CD4-positive, alpha-beta T cell treated with Interleukin-21 for 1 hour (primary cell): ENCODE results near the gene RFC1.
"Not testable (repeated sequence)": the region's sequence is repeated elsewhere in the genome, so short reads cannot be mapped to it uniquely, and the experiment has no call there.

Source experiments
- DNase-seq: peaks from one replicate; pipeline ENCODE4 v3.0.0-alpha.2; 2020

RFC1 gene, protein sequence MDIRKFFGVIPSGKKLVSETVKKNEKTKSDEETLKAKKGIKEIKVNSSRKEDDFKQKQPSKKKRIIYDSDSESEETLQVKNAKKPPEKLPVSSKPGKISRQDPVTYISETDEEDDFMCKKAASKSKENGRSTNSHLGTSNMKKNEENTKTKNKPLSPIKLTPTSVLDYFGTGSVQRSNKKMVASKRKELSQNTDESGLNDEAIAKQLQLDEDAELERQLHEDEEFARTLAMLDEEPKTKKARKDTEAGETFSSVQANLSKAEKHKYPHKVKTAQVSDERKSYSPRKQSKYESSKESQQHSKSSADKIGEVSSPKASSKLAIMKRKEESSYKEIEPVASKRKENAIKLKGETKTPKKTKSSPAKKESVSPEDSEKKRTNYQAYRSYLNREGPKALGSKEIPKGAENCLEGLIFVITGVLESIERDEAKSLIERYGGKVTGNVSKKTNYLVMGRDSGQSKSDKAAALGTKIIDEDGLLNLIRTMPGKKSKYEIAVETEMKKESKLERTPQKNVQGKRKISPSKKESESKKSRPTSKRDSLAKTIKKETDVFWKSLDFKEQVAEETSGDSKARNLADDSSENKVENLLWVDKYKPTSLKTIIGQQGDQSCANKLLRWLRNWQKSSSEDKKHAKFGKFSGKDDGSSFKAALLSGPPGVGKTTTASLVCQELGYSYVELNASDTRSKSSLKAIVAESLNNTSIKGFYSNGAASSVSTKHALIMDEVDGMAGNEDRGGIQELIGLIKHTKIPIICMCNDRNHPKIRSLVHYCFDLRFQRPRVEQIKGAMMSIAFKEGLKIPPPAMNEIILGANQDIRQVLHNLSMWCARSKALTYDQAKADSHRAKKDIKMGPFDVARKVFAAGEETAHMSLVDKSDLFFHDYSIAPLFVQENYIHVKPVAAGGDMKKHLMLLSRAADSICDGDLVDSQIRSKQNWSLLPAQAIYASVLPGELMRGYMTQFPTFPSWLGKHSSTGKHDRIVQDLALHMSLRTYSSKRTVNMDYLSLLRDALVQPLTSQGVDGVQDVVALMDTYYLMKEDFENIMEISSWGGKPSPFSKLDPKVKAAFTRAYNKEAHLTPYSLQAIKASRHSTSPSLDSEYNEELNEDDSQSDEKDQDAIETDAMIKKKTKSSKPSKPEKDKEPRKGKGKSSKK

GRCh38 chr4:39365830-39366771, at the start of gene RFC1:
Gene RFC1 (minus strand): TSS chr4:39366362. CDS start chr4:39366241, 121 bp downstream.
- DNase-seq: peak; percentile 91

- DNase-seq: no peak
Observed at GRCh38 chr4:39415678-39416283, 49.6 kb upstream of the RFC1 start.

GRCh38 chr4:39411561-39411960, 45.4 kb upstream of the RFC1 start:
- not testable (repeated sequence) for DNase-seq

DNA sequence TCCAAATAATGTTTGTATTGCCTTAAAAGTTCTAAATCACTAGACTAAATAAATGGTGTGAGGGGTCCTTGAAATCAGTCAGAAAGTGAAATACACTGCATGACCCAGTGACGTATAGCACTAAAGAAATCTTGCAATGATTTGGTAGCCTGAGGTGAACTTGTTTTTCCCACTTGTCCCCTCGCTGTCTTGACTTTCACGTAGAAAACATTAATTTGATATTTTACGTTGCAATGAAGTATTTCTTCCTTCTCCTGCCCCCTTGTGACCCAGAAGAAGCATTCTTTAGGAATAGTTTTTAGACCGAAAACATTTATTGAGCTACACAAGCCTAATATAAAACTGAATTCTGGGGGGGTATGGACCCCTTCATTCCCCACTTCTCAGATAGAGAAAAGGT, 44.3 kb upstream of the RFC1 start:
- peak; percentile 3 for DNase-seq

DNA sequence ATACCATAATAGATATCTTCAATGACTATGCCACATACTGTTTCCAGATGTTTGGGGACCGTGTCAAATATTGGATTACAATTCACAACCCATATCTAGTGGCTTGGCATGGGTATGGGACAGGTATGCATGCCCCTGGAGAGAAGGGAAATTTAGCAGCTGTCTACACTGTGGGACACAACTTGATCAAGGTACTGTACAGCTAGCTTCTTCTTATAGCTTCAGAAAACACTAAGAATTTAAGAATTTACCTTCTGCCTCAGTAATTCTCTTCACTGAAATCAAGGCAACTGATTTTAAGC, 41.4 kb upstream of the RFC1 start:
- DNase-seq: no peak

DNA sequence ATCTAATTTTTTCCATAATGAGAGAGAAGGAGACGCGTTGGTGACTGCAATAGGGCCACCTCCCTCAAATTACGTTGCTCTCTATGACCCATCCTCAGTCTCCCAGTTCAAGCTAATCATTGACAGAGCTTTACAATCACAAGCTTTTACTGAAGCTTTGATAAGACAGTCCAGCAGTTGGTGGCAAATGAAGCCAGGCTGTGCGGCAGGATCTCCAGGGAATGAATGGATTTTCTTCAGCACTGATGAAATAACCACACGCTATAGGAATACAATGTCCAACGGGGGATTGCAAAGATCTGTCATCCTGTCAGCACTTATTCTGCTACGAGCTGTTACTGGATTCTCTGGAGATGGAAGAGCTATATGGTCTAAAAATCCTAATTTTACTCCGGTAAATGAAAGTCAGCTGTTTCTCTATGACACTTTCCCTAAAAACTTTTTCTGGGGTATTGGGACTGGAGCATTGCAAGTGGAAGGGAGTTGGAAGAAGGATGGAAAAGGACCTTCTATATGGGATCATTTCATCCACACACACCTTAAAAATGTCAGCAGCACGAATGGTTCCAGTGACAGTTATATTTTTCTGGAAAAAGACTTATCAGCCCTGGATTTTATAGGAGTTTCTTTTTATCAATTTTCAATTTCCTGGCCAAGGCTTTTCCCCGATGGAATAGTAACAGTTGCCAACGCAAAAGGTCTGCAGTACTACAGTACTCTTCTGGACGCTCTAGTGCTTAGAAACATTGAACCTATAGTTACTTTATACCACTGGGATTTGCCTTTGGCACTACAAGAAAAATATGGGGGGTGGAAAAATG, 40.8 kb upstream of the RFC1 start, which contains the start of gene KLB:
Gene KLB, plus strand, starts transcription at position 168 of the 821 bp plus-strand sequence. Its CDS starts 20 bp downstream, at position 188.
- DNase-seq: no peak

DNA sequence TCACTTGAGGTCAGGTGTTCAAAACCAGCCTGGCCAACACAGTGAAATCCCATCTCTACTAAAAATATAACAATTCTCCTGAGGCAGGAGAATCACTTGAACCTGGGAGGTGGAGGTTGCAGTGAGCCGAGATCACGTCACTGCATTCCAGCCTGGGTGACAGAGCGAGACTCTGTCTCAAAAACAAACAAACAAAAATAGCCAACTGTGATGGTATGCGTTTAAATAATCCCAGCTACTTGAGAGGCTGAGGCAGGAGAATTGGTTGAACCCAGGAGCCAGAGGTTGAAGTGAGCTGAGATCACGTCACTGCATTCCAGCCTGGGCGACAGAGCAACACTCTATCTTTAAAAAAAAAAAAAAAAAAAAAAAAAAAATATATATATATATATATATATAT, 35.5 kb upstream of the RFC1 start:
- not testable (repeated sequence) for DNase-seq

DNA sequence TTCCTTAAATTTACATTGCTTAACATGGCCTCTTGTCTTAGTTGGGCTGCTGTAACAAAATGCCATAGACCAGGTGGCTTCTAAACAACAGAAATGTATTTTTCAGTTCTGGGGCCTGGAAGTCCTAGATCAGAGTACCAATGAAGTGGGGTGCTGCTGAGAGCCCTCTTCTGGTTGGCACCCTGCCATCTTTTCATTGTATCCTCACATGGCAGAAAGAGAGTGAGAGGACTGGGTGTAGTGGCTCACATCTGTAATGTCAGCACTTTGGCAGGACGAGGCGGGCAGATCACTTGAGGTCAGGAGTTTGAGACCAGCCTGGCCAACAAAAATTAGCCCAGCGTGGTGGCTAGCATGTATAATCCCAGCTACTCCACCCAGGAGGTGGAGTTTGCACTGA, 28.5 kb upstream of the RFC1 start:
- DNase-seq: no peak

DNA sequence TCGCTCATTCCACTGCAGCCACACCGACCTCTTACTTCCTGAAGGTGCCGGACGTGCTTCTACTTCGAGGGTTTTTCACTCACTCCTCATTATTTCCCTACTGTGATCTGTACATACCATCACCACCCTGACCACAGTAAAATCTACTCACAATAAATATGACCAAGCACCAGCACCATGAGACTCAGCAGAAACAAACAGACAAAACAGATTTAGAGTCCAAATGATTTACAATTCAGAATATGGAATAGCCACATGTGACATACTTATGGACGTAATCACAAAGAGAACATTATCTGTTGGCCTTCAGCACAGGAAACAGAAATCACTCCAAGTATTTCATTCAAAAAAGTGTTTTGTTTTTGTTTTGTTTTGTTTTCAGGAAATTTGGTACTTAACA, 24.4 kb upstream of the RFC1 start:
- DNase-seq: no peak

- DNase-seq: no peak
Observed at GRCh38 chr4:39384563-39384962, 18.4 kb upstream of the RFC1 start.

DNA sequence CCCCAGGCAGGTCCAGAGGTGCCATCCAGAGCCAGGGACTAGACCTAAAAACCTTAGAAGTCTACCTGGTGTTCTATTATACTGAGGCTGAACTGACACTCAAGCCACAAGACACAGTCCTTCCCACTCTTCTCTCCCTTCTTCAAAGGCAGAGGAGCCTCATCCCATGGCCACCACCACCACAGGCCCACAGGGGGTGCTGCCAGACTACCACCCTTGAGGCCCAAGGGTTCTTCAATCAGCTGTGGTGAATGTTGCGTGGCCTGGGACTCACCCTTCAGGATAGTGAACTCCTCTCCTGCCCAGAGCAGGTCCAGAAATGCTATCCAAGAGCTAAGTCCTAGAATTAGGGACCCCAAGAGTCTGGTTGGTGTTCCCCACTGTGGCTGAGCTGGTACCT, 17.5 kb upstream of the RFC1 start:
- DNase-seq: no peak

DNA sequence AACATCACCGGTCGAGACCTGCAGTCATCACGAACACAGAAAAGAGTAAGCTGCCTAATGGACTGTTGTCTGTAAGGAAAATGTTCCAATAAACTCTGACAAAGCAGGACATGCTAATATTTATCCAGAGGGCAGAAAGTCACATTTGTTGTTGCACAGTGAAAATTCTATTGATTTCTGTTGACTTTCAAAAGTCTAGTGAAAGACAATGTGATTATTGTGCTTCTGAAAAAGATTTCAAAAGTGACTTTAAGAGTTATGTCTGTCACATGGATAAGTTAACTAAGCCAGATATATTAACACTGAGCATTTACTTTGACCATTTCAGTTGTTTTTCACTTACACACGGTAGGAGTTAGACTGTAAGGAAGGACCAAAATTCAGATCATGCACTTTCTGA, 9.3 kb upstream of the RFC1 start:
- no peak for DNase-seq

- not testable (repeated sequence) for DNase-seq
Observed at GRCh38 chr4:39371209-39371608, 5.0 kb upstream of the RFC1 start.

- no peak for DNase-seq
Observed at GRCh38 chr4:39369301-39369700, 3.1 kb upstream of the RFC1 start.

DNA sequence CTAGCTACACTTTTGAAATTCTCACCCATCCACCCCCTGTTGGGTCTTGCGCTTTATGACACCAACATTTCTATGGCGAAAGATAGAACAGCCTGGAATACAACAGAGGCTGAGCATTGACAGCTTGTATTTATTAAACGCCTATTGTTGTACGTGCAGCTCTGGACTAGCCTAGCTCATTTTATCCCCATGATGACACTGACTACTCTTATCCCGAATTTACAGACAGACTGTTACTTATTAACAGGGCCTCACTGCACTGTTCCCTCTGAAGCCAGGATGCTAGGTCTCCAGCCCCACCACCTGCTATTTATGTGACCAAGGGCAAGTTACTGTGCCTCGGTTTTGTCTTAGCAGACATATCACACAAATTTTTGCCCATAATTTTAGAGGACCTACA, 1.0 kb upstream of the RFC1 start:
- no peak for DNase-seq

GRCh38 chr4:39365360-39365759, 802 bp downstream of the RFC1 start:
- peak; percentile 19 for DNase-seq

DNA sequence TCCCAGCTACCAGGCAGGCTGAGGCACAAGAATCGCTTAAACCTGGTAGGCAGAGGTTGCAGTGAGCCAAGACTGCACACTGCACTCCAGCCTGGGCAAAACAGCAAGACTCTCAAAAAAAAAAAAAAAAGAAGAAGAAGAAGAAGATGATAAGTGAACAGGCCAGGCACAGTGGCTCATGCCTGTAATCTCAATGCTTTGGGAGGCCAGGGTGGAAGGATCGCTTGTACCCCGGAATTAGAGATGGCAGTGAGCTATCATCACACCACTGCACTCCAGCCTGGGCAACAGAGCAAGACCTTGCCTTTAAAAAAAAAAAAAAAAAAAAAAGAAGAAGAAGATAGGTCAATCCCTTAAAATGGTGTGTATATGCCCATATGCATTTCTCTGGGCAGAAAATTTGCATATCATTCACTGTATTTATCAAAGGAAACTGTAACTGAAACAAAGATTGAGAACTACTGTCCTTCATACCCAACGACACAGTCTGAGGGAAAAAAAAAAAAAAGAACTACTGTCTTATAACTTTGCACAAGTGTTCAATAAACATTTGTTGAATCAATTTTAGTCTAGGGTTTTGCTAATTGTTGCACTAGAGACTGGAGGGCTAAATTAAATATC, 2.3 kb downstream of the RFC1 start:
- DNase-seq: no peak

DNA sequence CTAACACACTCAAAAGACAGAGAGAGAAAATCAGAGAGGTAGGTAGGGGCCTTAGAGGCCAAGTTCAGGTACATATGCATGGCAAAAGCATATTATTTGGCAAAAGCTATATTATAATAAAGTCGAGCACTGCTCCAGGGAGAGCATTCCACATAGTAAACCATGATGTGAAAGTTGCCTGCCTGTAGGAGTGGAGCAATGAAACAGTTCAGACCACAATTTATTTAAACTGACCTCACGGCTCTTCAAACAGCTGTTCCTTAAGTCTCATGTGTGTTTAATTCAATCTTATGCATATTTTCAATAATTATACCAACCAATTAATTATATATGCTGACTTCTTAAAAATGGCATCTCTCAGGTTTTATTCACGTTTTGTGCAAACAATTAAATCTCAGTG, 3.3 kb downstream of the RFC1 start:
- DNase-seq: no peak

DNA sequence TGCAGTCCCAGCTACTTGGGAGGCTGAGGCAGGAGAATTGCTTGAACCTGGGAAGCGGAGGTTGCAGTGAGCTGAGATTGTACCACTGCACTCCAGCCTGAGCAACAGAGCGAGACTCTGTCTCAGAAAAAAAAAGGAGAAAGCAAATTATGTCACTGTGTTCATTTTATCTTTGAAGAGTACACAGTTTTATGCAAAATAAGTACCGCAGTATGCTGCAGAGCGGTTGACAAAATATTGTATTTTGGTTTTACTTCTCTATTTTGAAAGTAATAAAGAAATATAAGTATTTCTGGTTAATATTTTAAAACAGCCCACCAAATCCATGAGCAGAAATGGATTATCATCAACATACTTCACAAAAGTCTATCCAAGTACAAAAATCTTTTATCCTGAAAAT, 5.6 kb downstream of the RFC1 start:
- not testable (repeated sequence) for DNase-seq

DNA sequence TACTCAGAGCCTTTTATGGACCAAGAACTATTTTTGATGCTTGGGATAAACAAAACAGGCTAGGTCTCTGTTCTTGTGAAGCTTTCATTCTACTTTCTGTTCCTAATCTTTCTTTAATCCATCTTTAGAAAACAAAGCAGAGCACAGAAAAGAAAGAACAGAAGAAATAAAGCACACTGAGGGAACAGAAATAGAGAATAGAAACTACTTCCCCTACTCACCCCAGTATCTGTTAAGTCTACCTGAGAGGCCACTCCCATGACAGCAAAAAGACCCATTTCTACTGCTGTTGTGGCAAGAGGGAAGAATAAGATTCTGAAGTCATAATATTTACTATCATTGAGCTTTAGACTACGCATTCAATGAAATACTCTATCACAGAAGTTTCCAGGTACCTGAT, 9.2 kb downstream of the RFC1 start:
- peak; percentile 23 for DNase-seq

DNA sequence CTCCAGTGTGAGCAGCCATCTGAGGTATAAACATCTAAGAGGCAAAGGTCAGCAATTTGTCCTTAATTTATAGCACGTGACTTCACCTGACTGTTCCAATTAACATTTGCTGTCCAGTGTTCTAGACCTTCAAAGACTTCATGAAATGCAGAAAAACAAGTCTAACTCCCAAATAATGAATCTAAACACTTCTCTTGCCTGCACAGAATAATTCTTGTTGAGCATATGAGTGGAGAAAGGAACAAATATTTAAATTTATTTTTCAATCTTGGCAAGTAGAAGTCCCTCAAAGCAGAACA, 12.0 kb downstream of the RFC1 start:
- DNase-seq: no peak
